ENCODE results near the gene RIF1.

DNA sequence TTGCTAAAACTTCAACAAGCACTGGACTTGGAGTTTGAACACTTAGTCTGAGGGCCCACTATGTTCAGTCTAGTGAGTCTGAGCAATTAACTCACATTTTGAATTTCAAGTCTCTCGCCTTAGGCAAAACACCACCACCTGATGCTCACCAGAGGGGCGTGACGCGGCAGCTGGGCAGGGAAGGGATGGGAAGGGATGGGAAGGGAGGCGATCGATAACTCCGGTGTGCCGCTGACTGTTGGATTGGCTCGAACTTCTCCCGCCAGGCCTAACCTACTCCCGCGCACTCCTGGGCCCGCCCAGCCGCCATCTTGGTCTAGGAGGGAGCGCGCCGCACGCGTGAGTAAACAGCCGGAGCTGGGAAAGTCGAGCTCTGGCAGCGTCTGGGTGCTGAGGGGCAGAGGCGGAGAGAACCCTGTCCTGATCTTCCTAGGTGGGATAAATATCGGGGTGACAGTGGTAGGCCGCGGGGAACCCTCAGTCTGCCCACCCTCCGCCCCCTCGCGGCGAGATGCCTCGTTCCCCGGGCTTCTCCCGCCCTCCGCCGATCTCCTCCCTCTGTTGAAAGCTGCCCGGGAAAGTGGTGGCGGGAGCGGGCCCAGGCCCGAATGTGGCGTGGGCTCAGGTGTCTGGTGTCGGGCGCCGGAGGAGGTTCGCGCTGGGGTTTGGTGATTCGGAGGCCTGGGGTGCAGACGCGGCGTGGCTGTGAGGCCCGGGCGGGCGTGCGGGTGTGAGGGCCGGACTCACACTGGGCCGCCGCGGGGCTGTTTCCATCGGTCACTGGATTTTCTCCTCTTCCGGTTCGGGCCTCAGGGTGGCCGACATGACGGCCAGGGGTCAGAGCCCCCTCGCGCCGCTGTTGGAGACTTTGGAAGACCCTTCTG, at the start of gene RIF1:
- peak in 1 of 4 donors; percentile 62 for TF ChIP-seq POLR2A (IDR thresholded peaks at IDR 0.05)
- TF ChIP-seq, protein P1, sequence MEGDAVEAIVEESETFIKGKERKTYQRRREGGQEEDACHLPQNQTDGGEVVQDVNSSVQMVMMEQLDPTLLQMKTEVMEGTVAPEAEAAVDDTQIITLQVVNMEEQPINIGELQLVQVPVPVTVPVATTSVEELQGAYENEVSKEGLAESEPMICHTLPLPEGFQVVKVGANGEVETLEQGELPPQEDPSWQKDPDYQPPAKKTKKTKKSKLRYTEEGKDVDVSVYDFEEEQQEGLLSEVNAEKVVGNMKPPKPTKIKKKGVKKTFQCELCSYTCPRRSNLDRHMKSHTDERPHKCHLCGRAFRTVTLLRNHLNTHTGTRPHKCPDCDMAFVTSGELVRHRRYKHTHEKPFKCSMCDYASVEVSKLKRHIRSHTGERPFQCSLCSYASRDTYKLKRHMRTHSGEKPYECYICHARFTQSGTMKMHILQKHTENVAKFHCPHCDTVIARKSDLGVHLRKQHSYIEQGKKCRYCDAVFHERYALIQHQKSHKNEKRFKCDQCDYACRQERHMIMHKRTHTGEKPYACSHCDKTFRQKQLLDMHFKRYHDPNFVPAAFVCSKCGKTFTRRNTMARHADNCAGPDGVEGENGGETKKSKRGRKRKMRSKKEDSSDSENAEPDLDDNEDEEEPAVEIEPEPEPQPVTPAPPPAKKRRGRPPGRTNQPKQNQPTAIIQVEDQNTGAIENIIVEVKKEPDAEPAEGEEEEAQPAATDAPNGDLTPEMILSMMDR (IDR thresholded peaks at IDR 0.05): peak; percentile 54 to 87 (median 82)
- TF ChIP-seq POLR2AphosphoS5 (IDR thresholded peaks at IDR 0.05): peak; percentile 55 to 65
- no peak for TF ChIP-seq EP300 (IDR thresholded peaks at IDR 0.05)

Measured in upper lobe of left lung (tissue), 4 donors.